K562 (cell line): ENCODE results near the gene USHBP1. TPM values are rescaled to one million over a fixed set of nuclear protein-coding genes. Genes with fewer than 3 reads are reported as not detected.

Source experiments
- SMAD3 ChIP-seq: fragments of 450-650 bp; formaldehyde crosslinking; conservative IDR thresholded peaks from 2 replicates; pipeline ENCODE4 v1.4.0; 2020; ENCODE audit warnings: mild to moderate bottlenecking
- ZNF175 ChIP-seq: fragments of 200-800 bp; sonication (Bioruptor generic); IDR thresholded peaks from 2 replicates; pipeline ENCODE4 v1.6.1; 2016; ENCODE audit warnings: low read depth, mild to moderate bottlenecking, missing genetic modification characterization, missing compliant biosample characterization
- polyA plus RNA-seq, 8 experiments: library from polyadenylated mRNA; depleted of rRNA in 4 of 8; stranded (reverse) in 5 of 8; unstranded in 3 of 8; fragments of >200 nt; fragmentation: Nextera tagmentation in 2 of 8; fragmentation: Illumina TruSeq in 1 of 8; extraction: Ambion mirVana in 2 of 8; extraction: Trizol in 1 of 8; gene quantifications; 2 replicates each; pipeline versions ENCODE4 v1.2.1 to v1.2.3, GENCODE V29; 2011 to 2014; ENCODE audit warnings: inconsistent platforms in 1 of 8, missing spikeins in 1 of 8
- total RNA-seq, 7 experiments: library from RNA; depleted of rRNA in 6 of 7; stranded (reverse); fragments of >200 nt in 6 of 7; fragmentation: Illumina TruSeq in 2 of 7; extraction: Trizol in 2 of 7; gene quantifications; 2 replicates each; pipeline versions ENCODE4 v1.2.1 to v1.2.3, GENCODE V29; 2011 to 2021; ENCODE audit warnings: low replicate concordance in 1 of 7
- TF ChIP-seq, protein P1 (sequence below), 2 experiments: fragments of 450-650 bp in 1 of 2; IDR thresholded peaks; 2 replicates each; pipeline ENCODE4 v1.6.1; 2011 to 2017; ENCODE audit warnings: low read depth in 2 of 2, antibody characterized with exemption in 1 of 2, borderline replicate concordance in 1 of 2, low read length in 1 of 2, mild to moderate bottlenecking in 1 of 2, mixed read lengths in 1 of 2; ENCODE audit not compliant: control insufficient read depth in 1 of 2
- TF ChIP-seq, protein P2 (sequence below), 2 experiments: fragments of 450-650 bp; IDR thresholded peaks; 2 replicates each; pipeline ENCODE4 v1.6.1; 2018; ENCODE audit warnings: mild to moderate bottlenecking in 2 of 2, low read depth in 1 of 2; ENCODE audit not compliant: partially characterized antibody in 2 of 2
- TF ChIP-seq, protein P3 (sequence below): fragments of 200-600 bp; sonication (generic); IDR thresholded peaks from one replicate; pipeline ENCODE4 v1.6.1; 2012; ENCODE audit warnings: mild to moderate bottlenecking, low read depth, low read length, inconsistent platforms

Gene USHBP1
- total and polyA plus RNA-seq, 9 of the 15 experiments (the other 6 are each of a cell fraction or from before 2014, with no cell fraction given) = 0.03 to 0.10 (median 0.05) TPM; not detected in 5

DNA sequence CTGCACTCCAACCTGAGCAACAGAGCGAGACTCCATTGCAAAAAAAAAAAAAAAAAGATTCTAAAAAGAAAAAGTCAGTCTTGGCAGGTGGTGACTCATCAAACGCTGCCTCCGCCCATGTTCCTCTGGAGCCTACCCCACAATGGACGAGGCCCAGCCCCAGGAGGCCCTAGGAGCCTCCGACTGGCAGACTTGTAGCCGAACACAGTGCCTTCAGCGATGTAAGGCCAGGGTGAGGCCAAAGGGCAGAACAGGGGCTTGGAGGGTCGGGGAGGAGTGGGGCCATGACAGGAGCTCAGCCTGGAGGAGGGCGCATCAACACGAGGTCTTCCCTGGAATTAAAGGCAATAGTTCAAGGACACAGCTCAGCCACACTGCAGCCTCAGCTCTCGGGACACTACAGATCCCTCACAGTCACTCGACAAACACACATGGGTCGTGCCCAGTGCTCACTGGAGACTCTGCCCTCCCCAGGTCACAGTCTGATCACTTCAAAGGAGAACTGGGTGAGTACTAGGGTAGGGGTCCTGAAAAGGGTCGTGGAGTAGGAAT, 44.3 kb downstream of the USHBP1 start (continued):
- TF ChIP-seq, protein P1, sequence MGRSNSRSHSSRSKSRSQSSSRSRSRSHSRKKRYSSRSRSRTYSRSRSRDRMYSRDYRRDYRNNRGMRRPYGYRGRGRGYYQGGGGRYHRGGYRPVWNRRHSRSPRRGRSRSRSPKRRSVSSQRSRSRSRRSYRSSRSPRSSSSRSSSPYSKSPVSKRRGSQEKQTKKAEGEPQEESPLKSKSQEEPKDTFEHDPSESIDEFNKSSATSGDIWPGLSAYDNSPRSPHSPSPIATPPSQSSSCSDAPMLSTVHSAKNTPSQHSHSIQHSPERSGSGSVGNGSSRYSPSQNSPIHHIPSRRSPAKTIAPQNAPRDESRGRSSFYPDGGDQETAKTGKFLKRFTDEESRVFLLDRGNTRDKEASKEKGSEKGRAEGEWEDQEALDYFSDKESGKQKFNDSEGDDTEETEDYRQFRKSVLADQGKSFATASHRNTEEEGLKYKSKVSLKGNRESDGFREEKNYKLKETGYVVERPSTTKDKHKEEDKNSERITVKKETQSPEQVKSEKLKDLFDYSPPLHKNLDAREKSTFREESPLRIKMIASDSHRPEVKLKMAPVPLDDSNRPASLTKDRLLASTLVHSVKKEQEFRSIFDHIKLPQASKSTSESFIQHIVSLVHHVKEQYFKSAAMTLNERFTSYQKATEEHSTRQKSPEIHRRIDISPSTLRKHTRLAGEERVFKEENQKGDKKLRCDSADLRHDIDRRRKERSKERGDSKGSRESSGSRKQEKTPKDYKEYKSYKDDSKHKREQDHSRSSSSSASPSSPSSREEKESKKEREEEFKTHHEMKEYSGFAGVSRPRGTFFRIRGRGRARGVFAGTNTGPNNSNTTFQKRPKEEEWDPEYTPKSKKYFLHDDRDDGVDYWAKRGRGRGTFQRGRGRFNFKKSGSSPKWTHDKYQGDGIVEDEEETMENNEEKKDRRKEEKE (IDR thresholded peaks at IDR 0.05; ENCODE audit: borderline replicate concordance in 1 of 2, control insufficient read depth in 1 of 2, low read depth in 2 of 2, low read length in 1 of 2) = no peak
- TF ChIP-seq SMAD3 (CRISPR knock-in tag) (no peak), ZNF175 (CRISPR knock-in tag) (no peak)
- TF ChIP-seq, protein P2, sequence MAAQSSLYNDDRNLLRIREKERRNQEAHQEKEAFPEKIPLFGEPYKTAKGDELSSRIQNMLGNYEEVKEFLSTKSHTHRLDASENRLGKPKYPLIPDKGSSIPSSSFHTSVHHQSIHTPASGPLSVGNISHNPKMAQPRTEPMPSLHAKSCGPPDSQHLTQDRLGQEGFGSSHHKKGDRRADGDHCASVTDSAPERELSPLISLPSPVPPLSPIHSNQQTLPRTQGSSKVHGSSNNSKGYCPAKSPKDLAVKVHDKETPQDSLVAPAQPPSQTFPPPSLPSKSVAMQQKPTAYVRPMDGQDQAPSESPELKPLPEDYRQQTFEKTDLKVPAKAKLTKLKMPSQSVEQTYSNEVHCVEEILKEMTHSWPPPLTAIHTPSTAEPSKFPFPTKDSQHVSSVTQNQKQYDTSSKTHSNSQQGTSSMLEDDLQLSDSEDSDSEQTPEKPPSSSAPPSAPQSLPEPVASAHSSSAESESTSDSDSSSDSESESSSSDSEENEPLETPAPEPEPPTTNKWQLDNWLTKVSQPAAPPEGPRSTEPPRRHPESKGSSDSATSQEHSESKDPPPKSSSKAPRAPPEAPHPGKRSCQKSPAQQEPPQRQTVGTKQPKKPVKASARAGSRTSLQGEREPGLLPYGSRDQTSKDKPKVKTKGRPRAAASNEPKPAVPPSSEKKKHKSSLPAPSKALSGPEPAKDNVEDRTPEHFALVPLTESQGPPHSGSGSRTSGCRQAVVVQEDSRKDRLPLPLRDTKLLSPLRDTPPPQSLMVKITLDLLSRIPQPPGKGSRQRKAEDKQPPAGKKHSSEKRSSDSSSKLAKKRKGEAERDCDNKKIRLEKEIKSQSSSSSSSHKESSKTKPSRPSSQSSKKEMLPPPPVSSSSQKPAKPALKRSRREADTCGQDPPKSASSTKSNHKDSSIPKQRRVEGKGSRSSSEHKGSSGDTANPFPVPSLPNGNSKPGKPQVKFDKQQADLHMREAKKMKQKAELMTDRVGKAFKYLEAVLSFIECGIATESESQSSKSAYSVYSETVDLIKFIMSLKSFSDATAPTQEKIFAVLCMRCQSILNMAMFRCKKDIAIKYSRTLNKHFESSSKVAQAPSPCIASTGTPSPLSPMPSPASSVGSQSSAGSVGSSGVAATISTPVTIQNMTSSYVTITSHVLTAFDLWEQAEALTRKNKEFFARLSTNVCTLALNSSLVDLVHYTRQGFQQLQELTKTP (IDR thresholded peaks at IDR 0.05; ENCODE audit: low read depth in 1 of 2, partially characterized antibody in 2 of 2) = no peak
- TF ChIP-seq, protein P3, sequence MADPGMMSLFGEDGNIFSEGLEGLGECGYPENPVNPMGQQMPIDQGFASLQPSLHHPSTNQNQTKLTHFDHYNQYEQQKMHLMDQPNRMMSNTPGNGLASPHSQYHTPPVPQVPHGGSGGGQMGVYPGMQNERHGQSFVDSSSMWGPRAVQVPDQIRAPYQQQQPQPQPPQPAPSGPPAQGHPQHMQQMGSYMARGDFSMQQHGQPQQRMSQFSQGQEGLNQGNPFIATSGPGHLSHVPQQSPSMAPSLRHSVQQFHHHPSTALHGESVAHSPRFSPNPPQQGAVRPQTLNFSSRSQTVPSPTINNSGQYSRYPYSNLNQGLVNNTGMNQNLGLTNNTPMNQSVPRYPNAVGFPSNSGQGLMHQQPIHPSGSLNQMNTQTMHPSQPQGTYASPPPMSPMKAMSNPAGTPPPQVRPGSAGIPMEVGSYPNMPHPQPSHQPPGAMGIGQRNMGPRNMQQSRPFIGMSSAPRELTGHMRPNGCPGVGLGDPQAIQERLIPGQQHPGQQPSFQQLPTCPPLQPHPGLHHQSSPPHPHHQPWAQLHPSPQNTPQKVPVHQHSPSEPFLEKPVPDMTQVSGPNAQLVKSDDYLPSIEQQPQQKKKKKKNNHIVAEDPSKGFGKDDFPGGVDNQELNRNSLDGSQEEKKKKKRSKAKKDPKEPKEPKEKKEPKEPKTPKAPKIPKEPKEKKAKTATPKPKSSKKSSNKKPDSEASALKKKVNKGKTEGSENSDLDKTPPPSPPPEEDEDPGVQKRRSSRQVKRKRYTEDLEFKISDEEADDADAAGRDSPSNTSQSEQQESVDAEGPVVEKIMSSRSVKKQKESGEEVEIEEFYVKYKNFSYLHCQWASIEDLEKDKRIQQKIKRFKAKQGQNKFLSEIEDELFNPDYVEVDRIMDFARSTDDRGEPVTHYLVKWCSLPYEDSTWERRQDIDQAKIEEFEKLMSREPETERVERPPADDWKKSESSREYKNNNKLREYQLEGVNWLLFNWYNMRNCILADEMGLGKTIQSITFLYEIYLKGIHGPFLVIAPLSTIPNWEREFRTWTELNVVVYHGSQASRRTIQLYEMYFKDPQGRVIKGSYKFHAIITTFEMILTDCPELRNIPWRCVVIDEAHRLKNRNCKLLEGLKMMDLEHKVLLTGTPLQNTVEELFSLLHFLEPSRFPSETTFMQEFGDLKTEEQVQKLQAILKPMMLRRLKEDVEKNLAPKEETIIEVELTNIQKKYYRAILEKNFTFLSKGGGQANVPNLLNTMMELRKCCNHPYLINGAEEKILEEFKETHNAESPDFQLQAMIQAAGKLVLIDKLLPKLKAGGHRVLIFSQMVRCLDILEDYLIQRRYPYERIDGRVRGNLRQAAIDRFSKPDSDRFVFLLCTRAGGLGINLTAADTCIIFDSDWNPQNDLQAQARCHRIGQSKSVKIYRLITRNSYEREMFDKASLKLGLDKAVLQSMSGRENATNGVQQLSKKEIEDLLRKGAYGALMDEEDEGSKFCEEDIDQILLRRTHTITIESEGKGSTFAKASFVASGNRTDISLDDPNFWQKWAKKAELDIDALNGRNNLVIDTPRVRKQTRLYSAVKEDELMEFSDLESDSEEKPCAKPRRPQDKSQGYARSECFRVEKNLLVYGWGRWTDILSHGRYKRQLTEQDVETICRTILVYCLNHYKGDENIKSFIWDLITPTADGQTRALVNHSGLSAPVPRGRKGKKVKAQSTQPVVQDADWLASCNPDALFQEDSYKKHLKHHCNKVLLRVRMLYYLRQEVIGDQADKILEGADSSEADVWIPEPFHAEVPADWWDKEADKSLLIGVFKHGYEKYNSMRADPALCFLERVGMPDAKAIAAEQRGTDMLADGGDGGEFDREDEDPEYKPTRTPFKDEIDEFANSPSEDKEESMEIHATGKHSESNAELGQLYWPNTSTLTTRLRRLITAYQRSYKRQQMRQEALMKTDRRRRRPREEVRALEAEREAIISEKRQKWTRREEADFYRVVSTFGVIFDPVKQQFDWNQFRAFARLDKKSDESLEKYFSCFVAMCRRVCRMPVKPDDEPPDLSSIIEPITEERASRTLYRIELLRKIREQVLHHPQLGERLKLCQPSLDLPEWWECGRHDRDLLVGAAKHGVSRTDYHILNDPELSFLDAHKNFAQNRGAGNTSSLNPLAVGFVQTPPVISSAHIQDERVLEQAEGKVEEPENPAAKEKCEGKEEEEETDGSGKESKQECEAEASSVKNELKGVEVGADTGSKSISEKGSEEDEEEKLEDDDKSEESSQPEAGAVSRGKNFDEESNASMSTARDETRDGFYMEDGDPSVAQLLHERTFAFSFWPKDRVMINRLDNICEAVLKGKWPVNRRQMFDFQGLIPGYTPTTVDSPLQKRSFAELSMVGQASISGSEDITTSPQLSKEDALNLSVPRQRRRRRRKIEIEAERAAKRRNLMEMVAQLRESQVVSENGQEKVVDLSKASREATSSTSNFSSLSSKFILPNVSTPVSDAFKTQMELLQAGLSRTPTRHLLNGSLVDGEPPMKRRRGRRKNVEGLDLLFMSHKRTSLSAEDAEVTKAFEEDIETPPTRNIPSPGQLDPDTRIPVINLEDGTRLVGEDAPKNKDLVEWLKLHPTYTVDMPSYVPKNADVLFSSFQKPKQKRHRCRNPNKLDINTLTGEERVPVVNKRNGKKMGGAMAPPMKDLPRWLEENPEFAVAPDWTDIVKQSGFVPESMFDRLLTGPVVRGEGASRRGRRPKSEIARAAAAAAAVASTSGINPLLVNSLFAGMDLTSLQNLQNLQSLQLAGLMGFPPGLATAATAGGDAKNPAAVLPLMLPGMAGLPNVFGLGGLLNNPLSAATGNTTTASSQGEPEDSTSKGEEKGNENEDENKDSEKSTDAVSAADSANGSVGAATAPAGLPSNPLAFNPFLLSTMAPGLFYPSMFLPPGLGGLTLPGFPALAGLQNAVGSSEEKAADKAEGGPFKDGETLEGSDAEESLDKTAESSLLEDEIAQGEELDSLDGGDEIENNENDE = no peak
